ENCODE results near the gene ZNF70.

The ZNF70 gene

GRCh38 chr22:23696326-23696851, 54.5 kb downstream of the ZNF70 start:
- Histone ChIP-seq H3K9me3 (ENCODE audit: low read length) (peaks cover 9% of the 10 kb centered on the region), H2AFZ (ENCODE audit: low read depth, low read length) (no peak overlapping the region), H3K36me3 (ENCODE audit: insufficient read depth, low read length) (peaks cover 36% of the 10 kb centered on the region), H3K27me3 (ENCODE audit: insufficient read depth, low read length) (no peaks in the 10 kb centered on the region), H3K4me3 (ENCODE audit: low read length) (no peak overlapping the region), H3K4me1 (ENCODE audit: insufficient read depth, low read length) (no peaks in the 10 kb centered on the region)

- no peaks in the 10 kb centered on the region for H3K27me3 ChIP-seq (ENCODE audit: insufficient read depth, low read length)
- no peaks in the 10 kb centered on the region for H3K4me1 ChIP-seq (ENCODE audit: insufficient read depth, low read length)
- H3K36me3 ChIP-seq (ENCODE audit: insufficient read depth, low read length) = peaks cover 34% of the 10 kb centered on the region
- no peak overlapping the region for H3K4me3 ChIP-seq (ENCODE audit: low read length)
- no peak overlapping the region for H2AFZ ChIP-seq (ENCODE audit: low read depth, low read length)
- H3K9me3 ChIP-seq (ENCODE audit: low read length) = peaks cover 9% of the 10 kb centered on the region
These were observed 55.2 kb downstream of the ZNF70 start for GRCh38 chr22:23695571-23696325.

- Histone ChIP-seq H2AFZ (ENCODE audit: low read depth, low read length) (no peak overlapping the region), H3K4me3 (ENCODE audit: low read length) (no peak overlapping the region), H3K9me3 (ENCODE audit: low read length) (peaks cover 3% of the 10 kb centered on the region), H3K27me3 (ENCODE audit: insufficient read depth, low read length) (no peaks in the 10 kb centered on the region), H3K36me3 (ENCODE audit: insufficient read depth, low read length) (peaks cover 31% of the 10 kb centered on the region), H3K4me1 (ENCODE audit: insufficient read depth, low read length) (no peaks in the 10 kb centered on the region)
These were observed 55.8 kb downstream of the ZNF70 start for GRCh38 chr22:23695141-23695540.

GRCh38 chr22:23693979-23694680, 56.8 kb downstream of the ZNF70 start:
- Histone ChIP-seq H3K4me1 (ENCODE audit: insufficient read depth, low read length) (no peaks in the 10 kb centered on the region), H3K36me3 (ENCODE audit: insufficient read depth, low read length) (peaks cover 29% of the 10 kb centered on the region), H3K27me3 (ENCODE audit: insufficient read depth, low read length) (no peaks in the 10 kb centered on the region), H2AFZ (ENCODE audit: low read depth, low read length) (no peak overlapping the region), H3K9me3 (ENCODE audit: low read length) (peaks cover 2% of the 10 kb centered on the region), H3K4me3 (ENCODE audit: low read length) (no peak overlapping the region)

- no peaks in the 10 kb centered on the region for H3K27me3 ChIP-seq (ENCODE audit: insufficient read depth, low read length)
- no peaks in the 10 kb centered on the region for H3K4me1 ChIP-seq (ENCODE audit: insufficient read depth, low read length)
- H3K36me3 ChIP-seq (ENCODE audit: insufficient read depth, low read length) = peaks cover 26% of the 10 kb centered on the region
- H3K9me3 ChIP-seq (ENCODE audit: low read length) = peaks cover 2% of the 10 kb centered on the region
- no peak overlapping the region for H3K4me3 ChIP-seq (ENCODE audit: low read length)
- no peak overlapping the region for H2AFZ ChIP-seq (ENCODE audit: low read depth, low read length)
These were observed 58.2 kb downstream of the ZNF70 start for GRCh38 chr22:23692598-23693291.

GRCh38 chr22:23691748-23692423, 59.0 kb downstream of the ZNF70 start:
- Histone ChIP-seq H3K4me3 (ENCODE audit: low read length) (no peak overlapping the region), H3K9me3 (ENCODE audit: low read length) (peaks cover 2% of the 10 kb centered on the region), H3K27me3 (ENCODE audit: insufficient read depth, low read length) (no peaks in the 10 kb centered on the region), H3K4me1 (ENCODE audit: insufficient read depth, low read length) (no peaks in the 10 kb centered on the region), H3K36me3 (ENCODE audit: insufficient read depth, low read length) (peaks cover 26% of the 10 kb centered on the region), H2AFZ (ENCODE audit: low read depth, low read length) (no peak overlapping the region)

GRCh38 chr22:23690713-23691112, 60.2 kb downstream of the ZNF70 start, which contains the start of gene RGL4:
Gene RGL4, plus strand, starts transcription at chr22:23691013. Its CDS starts 1,018 bp downstream, at chr22:23692031.
- Histone ChIP-seq H3K4me1 (ENCODE audit: insufficient read depth, low read length) (no peaks in the 10 kb centered on the region), H3K9me3 (ENCODE audit: low read length) (peaks cover 2% of the 10 kb centered on the region), H3K4me3 (ENCODE audit: low read length) (no peak within 1 kb of the TSS), H2AFZ (ENCODE audit: low read depth, low read length) (no peak within 1 kb of the TSS), H3K27me3 (ENCODE audit: insufficient read depth, low read length) (no peaks in the 10 kb centered on the region), H3K36me3 (ENCODE audit: insufficient read depth, low read length) (peaks cover 26% of the 10 kb centered on the region)

GRCh38 chr22:23689414-23689813, 61.5 kb downstream of the ZNF70 start:
- H2AFZ ChIP-seq (ENCODE audit: low read depth, low read length) = no peak overlapping the region
- H3K4me1 ChIP-seq (ENCODE audit: insufficient read depth, low read length) = no peaks in the 10 kb centered on the region
- H3K27me3 ChIP-seq (ENCODE audit: insufficient read depth, low read length) = no peaks in the 10 kb centered on the region
- H3K36me3 ChIP-seq (ENCODE audit: insufficient read depth, low read length) = peaks cover 13% of the 10 kb centered on the region
- peaks cover 2% of the 10 kb centered on the region for H3K9me3 ChIP-seq (ENCODE audit: low read length)
- H3K4me3 ChIP-seq (ENCODE audit: low read length) = no peak overlapping the region

Data from neuron (in vitro differentiated cells).